Measurements from ENCODE around the gene HEBP1.

GRCh38 chr12:13000616-13000924 lies 505 bp upstream of the HEBP1 start:
- TF ChIP-seq, protein P1, sequence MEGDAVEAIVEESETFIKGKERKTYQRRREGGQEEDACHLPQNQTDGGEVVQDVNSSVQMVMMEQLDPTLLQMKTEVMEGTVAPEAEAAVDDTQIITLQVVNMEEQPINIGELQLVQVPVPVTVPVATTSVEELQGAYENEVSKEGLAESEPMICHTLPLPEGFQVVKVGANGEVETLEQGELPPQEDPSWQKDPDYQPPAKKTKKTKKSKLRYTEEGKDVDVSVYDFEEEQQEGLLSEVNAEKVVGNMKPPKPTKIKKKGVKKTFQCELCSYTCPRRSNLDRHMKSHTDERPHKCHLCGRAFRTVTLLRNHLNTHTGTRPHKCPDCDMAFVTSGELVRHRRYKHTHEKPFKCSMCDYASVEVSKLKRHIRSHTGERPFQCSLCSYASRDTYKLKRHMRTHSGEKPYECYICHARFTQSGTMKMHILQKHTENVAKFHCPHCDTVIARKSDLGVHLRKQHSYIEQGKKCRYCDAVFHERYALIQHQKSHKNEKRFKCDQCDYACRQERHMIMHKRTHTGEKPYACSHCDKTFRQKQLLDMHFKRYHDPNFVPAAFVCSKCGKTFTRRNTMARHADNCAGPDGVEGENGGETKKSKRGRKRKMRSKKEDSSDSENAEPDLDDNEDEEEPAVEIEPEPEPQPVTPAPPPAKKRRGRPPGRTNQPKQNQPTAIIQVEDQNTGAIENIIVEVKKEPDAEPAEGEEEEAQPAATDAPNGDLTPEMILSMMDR (conservative IDR thresholded peaks at IDR 0.05; ENCODE audit: low read depth, low read length), result no peak
- no peak for TF ChIP-seq EZH2 (IDR thresholded peaks at IDR 0.05; ENCODE audit: low read length, unreplicated experiment)

All from PC-3 (cell line).